ENCODE data around the gene ZNF800.

The ZNF800 gene

GRCh38 chr7:127346575-127347256 is 45.8 kb downstream of the ZNF800 start:
- DNase-seq, result no peak

- DNase-seq, result no peak
Observed at GRCh38 chr7:127342596-127342995, 49.9 kb downstream of the ZNF800 start.

GRCh38 chr7:127338122-127338521 is 54.4 kb downstream of the ZNF800 start:
- no peak for DNase-seq

- DNase-seq, result no peak
Observed at GRCh38 chr7:127337581-127337980, 54.9 kb downstream of the ZNF800 start.

DNA sequence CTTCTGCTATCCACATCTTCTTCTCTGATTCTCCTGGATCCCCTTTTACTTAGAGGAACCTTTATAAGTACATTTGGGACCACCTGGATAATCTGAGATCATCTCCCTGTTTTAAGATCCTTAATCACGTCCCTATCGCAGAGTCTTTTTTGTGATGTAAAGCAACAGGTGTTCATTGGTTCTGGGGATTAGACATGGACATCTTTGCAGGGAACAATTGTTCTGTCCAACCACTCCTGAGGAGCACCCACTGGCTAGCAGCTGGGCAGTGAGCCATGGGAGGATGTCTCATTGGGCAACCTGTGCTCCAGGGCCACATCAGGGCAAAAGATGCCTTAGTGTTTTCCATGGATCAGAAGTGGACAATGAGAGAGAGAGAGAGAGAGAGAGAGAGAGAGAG is 56.0 kb downstream of the ZNF800 start:
- no peak for DNase-seq

GRCh38 chr7:127332880-127333279 is 59.6 kb downstream of the ZNF800 start:
- DNase-seq, result no peak

DNA sequence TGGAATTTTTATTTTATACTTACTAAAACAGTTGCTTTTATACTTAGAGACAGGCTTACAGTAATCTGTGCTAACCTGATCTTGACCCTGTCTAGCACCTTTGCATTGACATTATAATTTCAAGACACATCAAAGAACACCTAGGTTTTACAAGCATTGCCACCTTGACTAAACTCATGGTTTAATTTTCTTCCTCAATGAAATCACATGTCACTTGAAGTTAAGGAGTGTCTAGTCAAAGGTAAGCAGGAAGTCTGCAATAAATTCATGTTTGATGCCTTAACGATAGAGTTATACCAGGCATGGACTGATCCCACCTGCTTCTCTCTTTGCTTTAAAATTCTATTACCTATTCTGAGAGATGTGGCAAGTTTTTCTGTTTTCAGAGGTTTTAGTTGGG is 62.4 kb downstream of the ZNF800 start:
- no peak for DNase-seq

- no peak for DNase-seq
Observed at GRCh38 chr7:127322832-127323493, 69.5 kb downstream of the ZNF800 start.

- DNase-seq, result no peak
Observed at GRCh38 chr7:127322351-127322750, 70.2 kb downstream of the ZNF800 start.

DNA sequence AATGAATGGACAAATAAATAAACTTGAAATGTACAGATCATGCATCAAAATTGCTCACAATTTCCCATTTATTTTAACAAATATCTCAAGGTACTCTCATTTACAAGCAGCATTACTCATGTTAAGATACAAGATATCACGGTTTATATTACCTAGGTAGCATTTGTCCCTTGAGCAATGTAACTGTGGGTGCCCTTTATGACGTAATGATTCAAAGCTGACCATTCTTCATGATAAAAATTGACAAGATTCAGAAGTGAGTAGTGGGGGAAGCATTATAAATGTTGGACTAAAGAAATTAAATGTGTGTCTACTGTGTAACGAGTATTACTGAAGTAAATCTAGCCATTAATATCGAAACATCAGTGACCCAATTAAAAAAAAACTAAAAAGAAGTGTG is 71.5 kb downstream of the ZNF800 start:
- DNase-seq, result no peak

Measured in NCI-H146 (cell line).